RPMI7951 (cell line): ENCODE results near the gene ASF1A. TPM values are rescaled to one million over a fixed set of nuclear protein-coding genes. Genes with fewer than 3 reads are reported as not detected.
A peak's percentile ranks its signal among the peaks of the same experiment; 100 is the strongest.
"Not testable (repeated sequence)": the region's sequence is repeated elsewhere in the genome, so short reads cannot be mapped to it uniquely, and the experiment has no call there.

Source experiments
- DNase-seq: peaks from one replicate; pipeline ENCODE4 v3.0.0-alpha.2; 2012; ENCODE audit warnings: low read depth
- total RNA-seq: library from RNA; depleted of rRNA; stranded (reverse); fragments of >200 nt; shearing (Covaris generic); gene quantifications from 2 replicates; pipeline ENCODE4 v1.2.3, GENCODE V29; 2014; rRNA removed

The ASF1A gene
- total RNA-seq: 51.6 and 57.2 TPM in 2 replicates

- DNase-seq: peak; percentile 98
These were observed at the start of gene ASF1A for GRCh38 chr6:118893807-118894424. TSS of gene ASF1A (plus strand) at chr6:118894152. CDS start at chr6:118894414, 262 bp downstream.

- DNase-seq: no peak
These were observed 49.0 kb upstream of the ASF1A start for GRCh38 chr6:118844915-118845314.

GRCh38 chr6:118853408-118853807 lies 40.5 kb upstream of the ASF1A start:
- DNase-seq: no peak

GRCh38 chr6:118856301-118856700 lies 37.7 kb upstream of the ASF1A start:
- no peak for DNase-seq

GRCh38 chr6:118859517-118860064 lies 34.4 kb upstream of the ASF1A start:
- DNase-seq: no peak

GRCh38 chr6:118860363-118860762 lies 33.6 kb upstream of the ASF1A start:
- DNase-seq: no peak

- no peak for DNase-seq
These were observed 33.1 kb upstream of the ASF1A start for GRCh38 chr6:118860880-118861279.

GRCh38 chr6:118862443-118862842 lies 31.5 kb upstream of the ASF1A start:
- DNase-seq: no peak

GRCh38 chr6:118864341-118865099 lies 29.4 kb upstream of the ASF1A start:
- no peak for DNase-seq

- DNase-seq: no peak
These were observed 28.9 kb upstream of the ASF1A start for GRCh38 chr6:118865100-118865391.

- peak; percentile 50 for DNase-seq
These were observed 26.8 kb upstream of the ASF1A start for GRCh38 chr6:118867181-118867580.

GRCh38 chr6:118868901-118869300 lies 25.1 kb upstream of the ASF1A start:
- not testable (repeated sequence) for DNase-seq

GRCh38 chr6:118869350-118869749 lies 24.6 kb upstream of the ASF1A start:
- DNase-seq: peak; percentile 85

GRCh38 chr6:118869894-118870589 lies 23.9 kb upstream of the ASF1A start:
- DNase-seq: peak; percentile 24

- DNase-seq: no peak
These were observed 22.6 kb upstream of the ASF1A start for GRCh38 chr6:118871331-118871730.

GRCh38 chr6:118872318-118872717 lies 21.6 kb upstream of the ASF1A start:
- no peak for DNase-seq

- DNase-seq: no peak
These were observed 21.2 kb upstream of the ASF1A start for GRCh38 chr6:118872726-118873125.

GRCh38 chr6:118873239-118873638 lies 20.7 kb upstream of the ASF1A start:
- DNase-seq: no peak

GRCh38 chr6:118875672-118876071 lies 18.3 kb upstream of the ASF1A start:
- no peak for DNase-seq

- no peak for DNase-seq
These were observed 17.8 kb upstream of the ASF1A start for GRCh38 chr6:118876198-118876597.

- DNase-seq: no peak
These were observed 17.1 kb upstream of the ASF1A start for GRCh38 chr6:118876814-118877213.

GRCh38 chr6:118877806-118878205 lies 16.1 kb upstream of the ASF1A start:
- no peak for DNase-seq
